ENCODE measurements around the gene CHST9. TPM values are rescaled to one million over a fixed set of nuclear protein-coding genes. Genes with fewer than 3 reads are reported as not detected.

Gene CHST9
- total and polyA plus RNA-seq, 2 donors from 2014 or later: 1.5 to 9.8 TPM

DNA sequence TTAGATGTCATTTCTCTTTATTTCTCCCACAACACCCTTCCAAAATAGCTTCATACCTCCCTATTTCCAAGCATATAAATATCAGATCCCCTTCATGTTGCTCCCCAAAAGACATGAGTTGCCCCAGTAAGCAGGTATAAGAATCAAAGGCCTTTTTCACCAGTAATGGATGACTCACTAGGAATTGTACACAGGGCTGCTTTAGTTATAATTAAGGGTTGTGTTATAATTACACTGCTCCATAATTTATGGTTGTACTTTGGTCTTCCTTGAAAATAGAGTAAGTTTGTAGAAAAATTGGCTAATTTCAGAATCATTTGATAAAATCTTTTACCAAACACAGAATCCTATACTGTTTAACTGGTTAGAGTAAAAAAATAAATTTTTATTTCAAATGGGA, 310.8 kb downstream of the CHST9 start:
- H3K9me3 ChIP-seq (ENCODE audit: control insufficient read depth in 2 of 3, insufficient read depth in 1 of 3, low read length in 3 of 3): no peaks in the 10 kb centered on the region
- intact Hi-C loops (cut with DNase I): no loop called here
- TF ChIP-seq, protein P1, sequence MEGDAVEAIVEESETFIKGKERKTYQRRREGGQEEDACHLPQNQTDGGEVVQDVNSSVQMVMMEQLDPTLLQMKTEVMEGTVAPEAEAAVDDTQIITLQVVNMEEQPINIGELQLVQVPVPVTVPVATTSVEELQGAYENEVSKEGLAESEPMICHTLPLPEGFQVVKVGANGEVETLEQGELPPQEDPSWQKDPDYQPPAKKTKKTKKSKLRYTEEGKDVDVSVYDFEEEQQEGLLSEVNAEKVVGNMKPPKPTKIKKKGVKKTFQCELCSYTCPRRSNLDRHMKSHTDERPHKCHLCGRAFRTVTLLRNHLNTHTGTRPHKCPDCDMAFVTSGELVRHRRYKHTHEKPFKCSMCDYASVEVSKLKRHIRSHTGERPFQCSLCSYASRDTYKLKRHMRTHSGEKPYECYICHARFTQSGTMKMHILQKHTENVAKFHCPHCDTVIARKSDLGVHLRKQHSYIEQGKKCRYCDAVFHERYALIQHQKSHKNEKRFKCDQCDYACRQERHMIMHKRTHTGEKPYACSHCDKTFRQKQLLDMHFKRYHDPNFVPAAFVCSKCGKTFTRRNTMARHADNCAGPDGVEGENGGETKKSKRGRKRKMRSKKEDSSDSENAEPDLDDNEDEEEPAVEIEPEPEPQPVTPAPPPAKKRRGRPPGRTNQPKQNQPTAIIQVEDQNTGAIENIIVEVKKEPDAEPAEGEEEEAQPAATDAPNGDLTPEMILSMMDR (IDR thresholded peaks at IDR 0.05; ENCODE audit: borderline replicate concordance, extremely low read depth, insufficient read depth): no peak
- no peaks in the 10 kb centered on the region for H3K27me3 ChIP-seq (ENCODE audit: control insufficient read depth, insufficient read depth, low read length)
- no peaks in the 10 kb centered on the region for H3K4me1 ChIP-seq (ENCODE audit: control insufficient read depth in 2 of 3, insufficient read depth in 2 of 3, low read depth in 1 of 3, low read length in 3 of 3)
- FAIRE-seq (no peak), DNase-seq (no peak)
- no peak overlapping the region for H3K9ac ChIP-seq (ENCODE audit: low read length in 3 of 3)
- no peak overlapping the region for H3K27ac ChIP-seq (ENCODE audit: low read depth in 2 of 2, low read length in 2 of 2)
- no peaks in the 10 kb centered on the region for H3K36me3 ChIP-seq (ENCODE audit: control insufficient read depth in 2 of 3, insufficient read depth in 3 of 3, low read length in 3 of 3)
- H3K4me3 ChIP-seq (ENCODE audit: low read length in 3 of 3): no peak overlapping the region

DNA sequence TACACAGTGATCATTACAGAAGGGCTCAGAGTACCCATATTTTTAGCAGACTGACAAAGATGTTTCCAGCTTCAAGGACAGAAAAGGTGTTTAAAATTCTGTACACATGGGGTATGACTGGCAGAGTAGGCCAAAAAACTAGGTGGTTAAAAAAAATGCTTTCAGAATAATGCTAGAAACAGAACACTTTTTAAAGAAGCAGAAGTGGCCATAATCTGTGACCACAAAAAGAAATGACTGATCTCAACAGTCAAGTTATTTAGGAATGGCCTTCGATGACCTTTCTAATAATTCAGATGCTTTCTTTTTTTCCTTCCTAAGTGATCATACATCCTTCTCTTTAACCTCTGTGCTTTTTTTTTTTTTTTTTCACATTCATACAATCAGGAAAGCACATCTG, 315.5 kb downstream of the CHST9 start:
- H3K27ac ChIP-seq (ENCODE audit: low read depth in 2 of 2, low read length in 2 of 2): no peak overlapping the region
- no peaks in the 10 kb centered on the region for H3K27me3 ChIP-seq (ENCODE audit: control insufficient read depth, insufficient read depth, low read length)
- intact Hi-C loops (cut with DNase I): no loop called here
- no peak for DNase-seq
- H3K9me3 ChIP-seq (ENCODE audit: control insufficient read depth in 2 of 3, insufficient read depth in 1 of 3, low read length in 3 of 3): no peaks in the 10 kb centered on the region
- no peaks in the 10 kb centered on the region for H3K4me1 ChIP-seq (ENCODE audit: control insufficient read depth in 2 of 3, insufficient read depth in 2 of 3, low read depth in 1 of 3, low read length in 3 of 3)
- no peak overlapping the region for H3K9ac ChIP-seq (ENCODE audit: low read length in 3 of 3)
- H3K36me3 ChIP-seq (ENCODE audit: control insufficient read depth in 2 of 3, insufficient read depth in 3 of 3, low read length in 3 of 3): no peaks in the 10 kb centered on the region
- H3K4me3 ChIP-seq (ENCODE audit: low read length in 3 of 3): no peak overlapping the region
- FAIRE-seq: no peak
- TF ChIP-seq, protein P1 (IDR thresholded peaks at IDR 0.05; ENCODE audit: borderline replicate concordance, extremely low read depth, insufficient read depth): no peak

DNA sequence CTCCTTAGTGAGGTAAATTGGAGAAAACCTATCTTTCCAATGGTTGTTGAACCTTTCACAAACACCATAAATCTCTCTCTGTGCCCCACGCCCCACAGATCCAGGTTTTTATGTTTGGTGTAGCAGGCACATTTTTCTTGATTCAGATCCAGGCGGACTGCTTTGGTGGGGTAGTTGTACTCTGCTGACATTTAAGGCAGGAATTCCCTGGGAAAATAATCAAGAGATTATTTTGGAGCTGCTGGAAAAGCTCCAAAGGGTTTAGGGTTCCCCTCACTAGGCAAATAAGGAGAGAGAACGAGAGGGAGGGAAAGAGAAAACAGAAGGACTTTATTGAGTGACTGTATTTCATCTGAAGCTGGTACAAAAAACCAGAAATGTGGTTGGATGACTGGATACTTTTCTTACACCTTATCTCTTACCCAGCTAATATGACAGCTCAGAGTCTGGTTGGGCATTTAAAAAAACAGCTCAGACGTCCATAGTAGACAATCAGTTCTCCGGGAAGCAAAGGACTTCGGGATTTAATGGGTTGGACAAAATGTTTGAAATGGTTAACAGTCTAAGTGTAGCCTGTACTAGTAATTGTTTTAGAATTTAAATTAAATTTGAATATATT, 316.0 kb downstream of the CHST9 start:
- intact Hi-C loops (cut with DNase I): no loop called here
- FAIRE-seq: no peak
- peak in 4 of 5 donors; percentile 60 to 91 (median 79) for DNase-seq

More for the DNA sequence above, 316.0 kb downstream of the CHST9 start:
- H3K4me1 ChIP-seq (ENCODE audit: control insufficient read depth in 2 of 3, insufficient read depth in 2 of 3, low read depth in 1 of 3, low read length in 3 of 3): no peaks in the 10 kb centered on the region
- H3K27ac ChIP-seq (ENCODE audit: low read depth in 2 of 2, low read length in 2 of 2): no peak overlapping the region
- no peaks in the 10 kb centered on the region for H3K9me3 ChIP-seq (ENCODE audit: control insufficient read depth in 2 of 3, insufficient read depth in 1 of 3, low read length in 3 of 3)
- H3K4me3 ChIP-seq (ENCODE audit: low read length in 3 of 3): no peak overlapping the region
- H3K9ac ChIP-seq (ENCODE audit: low read length in 3 of 3): no peak overlapping the region
- TF ChIP-seq, protein P1 (IDR thresholded peaks at IDR 0.05; ENCODE audit: borderline replicate concordance, extremely low read depth, insufficient read depth): no peak
- H3K27me3 ChIP-seq (ENCODE audit: control insufficient read depth, insufficient read depth, low read length): no peaks in the 10 kb centered on the region
- no peaks in the 10 kb centered on the region for H3K36me3 ChIP-seq (ENCODE audit: control insufficient read depth in 2 of 3, insufficient read depth in 3 of 3, low read length in 3 of 3)

Data from kidney (tissue), 14 donors.